Liver (tissue), 9 donors: ENCODE results near the gene ERAL1. TPM values are rescaled to one million over a fixed set of nuclear protein-coding genes. Genes with fewer than 3 reads are reported as not detected.

Experiments
- DNase-seq: peaks from one replicate; pipeline ENCODE4 v3.0.0-alpha.2; 2017; ENCODE audit warnings: low spot score
- H3K27ac ChIP-seq, 2 donors: one replicate each; pipeline ENCODE4 v1.7.0; 2013; ENCODE audit warnings: inconsistent platforms in 2 of 2, low read length in 2 of 2, control low read depth in 1 of 2, low read depth in 1 of 2, mild to moderate bottlenecking in 1 of 2
- H3K27me3 ChIP-seq, 4 donors: one replicate each; pipeline versions ENCODE4 v1.6.1 to v1.7.0; 2013; ENCODE audit warnings: low read length in 3 of 4, inconsistent platforms in 1 of 4, mild to moderate bottlenecking in 1 of 4, moderate library complexity in 1 of 4; ENCODE audit not compliant: control insufficient read depth in 4 of 4, insufficient read depth in 4 of 4
- H3K36me3 ChIP-seq, 4 donors: one replicate each; pipeline versions ENCODE4 v1.6.1 to v1.7.0; 2013; ENCODE audit warnings: low read length in 3 of 4, mild to moderate bottlenecking in 3 of 4, low read depth in 1 of 4, moderate library complexity in 1 of 4; ENCODE audit not compliant: control insufficient read depth in 4 of 4, insufficient read depth in 3 of 4
- H3K4me1 ChIP-seq, 4 donors: one replicate each; pipeline versions ENCODE4 v1.6.1 to v1.7.0; 2013; ENCODE audit warnings: low read length in 3 of 4, mild to moderate bottlenecking in 3 of 4, moderate library complexity in 1 of 4; ENCODE audit not compliant: control insufficient read depth in 4 of 4, insufficient read depth in 4 of 4
- H3K4me3 ChIP-seq, 3 donors: one replicate each; pipeline versions ENCODE4 v1.6.1 to v1.7.0; 2013; ENCODE audit warnings: low read length in 3 of 3, control low read depth in 1 of 3, low read depth in 1 of 3, mild to moderate bottlenecking in 1 of 3
- H3K9ac ChIP-seq, 2 donors: one replicate each; pipeline ENCODE4 v1.7.0; 2013; ENCODE audit warnings: low read length in 2 of 2, mild to moderate bottlenecking in 2 of 2, moderate library complexity in 2 of 2, control low read depth in 1 of 2, low read depth in 1 of 2
- H3K9me3 ChIP-seq, 4 donors: one replicate each; pipeline versions ENCODE4 v1.6.1 to v1.7.0; 2013; ENCODE audit warnings: low read length in 3 of 4; ENCODE audit not compliant: control insufficient read depth in 4 of 4
- ATF3 ChIP-seq: IDR thresholded peaks from 2 replicates; pipeline ENCODE4 v1.6.1; 2016; ENCODE audit warnings: antibody characterized with exemption
- CTCF ChIP-seq: fragments of 150-350 bp; IDR thresholded peaks from 2 replicates; pipeline ENCODE4 v1.5.1; 2017; ENCODE audit warnings: improper control_type of control experiment, low read depth, low read length; ENCODE audit not compliant: missing input control
- EGR1 ChIP-seq, 2 donors: IDR thresholded peaks; 2 replicates each; pipeline ENCODE4 v1.6.1; 2016 to 2018; ENCODE audit warnings: antibody characterized with exemption in 2 of 2, low read depth in 2 of 2
- FOXA1 ChIP-seq: IDR thresholded peaks from 2 replicates; pipeline ENCODE4 v1.6.1; 2016; ENCODE audit warnings: antibody characterized with exemption
- FOXA2 ChIP-seq: IDR thresholded peaks from 2 replicates; pipeline ENCODE4 v1.6.1; 2016; ENCODE audit warnings: antibody characterized with exemption
- GABPA ChIP-seq, 2 donors: IDR thresholded peaks in 1 of 2; conservative IDR thresholded peaks in 1 of 2; 2 replicates each; pipeline ENCODE4 v1.6.1; 2016; ENCODE audit warnings: antibody characterized with exemption in 2 of 2, mild to moderate bottlenecking in 1 of 2, moderate library complexity in 1 of 2
- HNF4A ChIP-seq, 2 donors: conservative IDR thresholded peaks; 2 replicates each; pipeline ENCODE4 v1.6.1; 2016; ENCODE audit warnings: antibody characterized with exemption in 2 of 2, mild to moderate bottlenecking in 2 of 2
- HNF4G ChIP-seq: IDR thresholded peaks from 2 replicates; pipeline ENCODE4 v1.6.1; 2016; ENCODE audit warnings: antibody characterized with exemption
- JUND ChIP-seq, 2 donors: IDR thresholded peaks; 2 replicates each; pipeline ENCODE4 v1.6.1; 2016; ENCODE audit warnings: antibody characterized with exemption in 2 of 2
- MAX ChIP-seq: IDR thresholded peaks from 2 replicates; pipeline ENCODE4 v1.6.1; 2016; ENCODE audit warnings: antibody characterized with exemption
- NR2F2 ChIP-seq: IDR thresholded peaks from 2 replicates; pipeline ENCODE4 v1.6.1; 2016; ENCODE audit warnings: antibody characterized with exemption
- RAD21 ChIP-seq, 2 donors: IDR thresholded peaks; 2 replicates each; pipeline ENCODE4 v1.6.1; 2016; ENCODE audit warnings: antibody characterized with exemption in 2 of 2, mild to moderate bottlenecking in 2 of 2
- REST ChIP-seq: IDR thresholded peaks from 2 replicates; pipeline ENCODE4 v1.6.1; 2016; ENCODE audit warnings: antibody characterized with exemption, mild to moderate bottlenecking
- RXRA ChIP-seq, 2 donors: IDR thresholded peaks; 2 replicates each; pipeline ENCODE4 v1.6.1; 2017 to 2018; ENCODE audit warnings: antibody characterized with exemption in 2 of 2, mild to moderate bottlenecking in 1 of 2
- SP1 ChIP-seq: IDR thresholded peaks from 2 replicates; pipeline ENCODE4 v1.6.1; 2018; ENCODE audit warnings: antibody characterized with exemption, mild to moderate bottlenecking
- TAF1 ChIP-seq: conservative IDR thresholded peaks from 2 replicates; pipeline ENCODE4 v1.6.1; 2016; ENCODE audit warnings: antibody characterized with exemption, mild to moderate bottlenecking
- YY1 ChIP-seq: IDR thresholded peaks from 2 replicates; pipeline ENCODE4 v1.6.1; 2016; ENCODE audit warnings: antibody characterized with exemption, mild to moderate bottlenecking
- ZBTB33 ChIP-seq: IDR thresholded peaks from 2 replicates; pipeline ENCODE4 v1.6.1; 2016; ENCODE audit warnings: antibody characterized with exemption
- WGBS: extraction: QIAGEN DNeasy Blood & Tissue Kit; methylation state at CpG from one replicate; pipeline ENCODE4 v1.1.7; 2013; 5-methylcytosine and 5-hydroxymethylcytosine counted together
- polyA plus RNA-seq, 2 donors: library from polyadenylated mRNA; stranded (reverse) in 1 of 2; unstranded in 1 of 2; fragments of 200-250 nt in 1 of 2; fragments of >200 nt in 1 of 2; fragmentation: Nextera tagmentation in 1 of 2; extraction: Ambion mirVana in 1 of 2; gene quantifications; one replicate each; pipeline versions ENCODE4 v1.2.1 to v1.2.3, GENCODE V29; 2013 to 2015
- total RNA-seq, 2 donors: library from RNA; depleted of rRNA; stranded (reverse); fragments of >200 nt; gene quantifications; one replicate each; pipeline ENCODE4 v1.2.3, GENCODE V29; 2014
- donor health status: healthy.
- donor health status: healthy.
- donor health status: healthy.
- donor health status: healthy.
- donor health status: healthy.

ERAL1 gene
- total and polyA plus RNA-seq, 4 donors, result 17.3 to 34.5 (median 29.5) TPM

- 7% methylated on average over 2 of the region's 2 CpGs for WGBS
- no peak for DNase-seq
- Histone ChIP-seq H3K27me3 (no peaks in the 10 kb centered on the region), H3K36me3 (peaks cover 0 to 2% (median 0%) of the 10 kb centered on the region in 4 donors), H3K4me1 (peaks cover 6 to 25% (median 10%) of the 10 kb centered on the region in 4 donors), H3K27ac (peak overlapping the region; percentile 74 to 77), H3K4me3 (no peak overlapping the region), H3K9me3 (no peaks in the 10 kb centered on the region), H3K9ac (peak overlapping the region in 1 of 2 donors; percentile 34)
- TF ChIP-seq REST (no peak), HNF4G (no peak), YY1 (peak; percentile 66), ATF3 (peak; percentile 15), CTCF (no peak), FOXA2 (peak; percentile 74), SP1 (peak; percentile 66), MAX (no peak), TAF1 (no peak), RAD21 (IDR thresholded peaks at IDR 0.05) (peak in 1 of 2 donors; percentile 18), RXRA (IDR thresholded peaks at IDR 0.05) (peak in 1 of 2 donors; percentile 52), EGR1 (IDR thresholded peaks at IDR 0.05; ENCODE audit: low read depth in 2 of 2) (peak in 1 of 2 donors; percentile 47), GABPA (IDR thresholded peaks at IDR 0.05 in 1 of 2, conservative IDR thresholded peaks at IDR 0.05 in 1 of 2) (no peak), HNF4A (conservative IDR thresholded peaks at IDR 0.05) (peak; percentile 41 to 62), JUND (IDR thresholded peaks at IDR 0.05) (peak; percentile 28 to 72), ZBTB33 (peak; percentile 26), FOXA1 (no peak), NR2F2 (no peak)
These were observed 46.7 kb upstream of the ERAL1 start for GRCh38 chr17:28807925-28808634.
